AG20443 (cell line): ENCODE data around the gene SLC12A3.

Source experiments
- DNase-seq: peaks from one replicate; pipeline ENCODE4 v3.0.0; 2012; ENCODE audit warnings: low spot score, mixed read lengths

Gene SLC12A3

DNA sequence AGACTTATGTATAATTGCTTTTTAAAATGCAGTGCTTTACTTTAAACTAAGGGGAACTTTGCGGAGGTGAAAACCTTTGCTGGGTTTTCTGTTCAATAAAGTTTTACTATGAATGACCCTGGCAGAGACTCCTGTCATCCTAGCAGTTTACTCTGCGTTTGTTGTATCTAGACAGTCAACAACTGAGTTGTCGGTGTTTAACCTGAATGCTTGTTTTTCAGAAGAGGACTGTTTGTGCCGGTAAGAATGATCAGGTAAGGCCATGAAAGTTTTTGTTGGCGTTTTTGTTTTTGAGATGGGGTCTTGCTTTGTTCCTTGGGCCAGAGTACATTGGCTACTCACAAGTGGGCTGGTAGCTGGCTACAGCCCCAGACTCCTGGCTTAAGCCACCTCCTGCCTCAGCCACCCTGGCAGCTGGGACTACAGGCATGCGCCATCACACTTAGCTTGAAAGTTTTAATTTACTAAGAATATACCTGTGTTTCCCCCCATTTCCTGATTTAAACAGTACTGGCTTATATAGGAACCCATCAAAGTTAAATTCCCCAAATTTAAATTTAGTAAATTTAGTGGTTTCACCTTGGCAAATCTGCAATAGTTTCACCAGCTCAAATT is 78.9 kb downstream of the SLC12A3 start:
- no peak for DNase-seq

DNA sequence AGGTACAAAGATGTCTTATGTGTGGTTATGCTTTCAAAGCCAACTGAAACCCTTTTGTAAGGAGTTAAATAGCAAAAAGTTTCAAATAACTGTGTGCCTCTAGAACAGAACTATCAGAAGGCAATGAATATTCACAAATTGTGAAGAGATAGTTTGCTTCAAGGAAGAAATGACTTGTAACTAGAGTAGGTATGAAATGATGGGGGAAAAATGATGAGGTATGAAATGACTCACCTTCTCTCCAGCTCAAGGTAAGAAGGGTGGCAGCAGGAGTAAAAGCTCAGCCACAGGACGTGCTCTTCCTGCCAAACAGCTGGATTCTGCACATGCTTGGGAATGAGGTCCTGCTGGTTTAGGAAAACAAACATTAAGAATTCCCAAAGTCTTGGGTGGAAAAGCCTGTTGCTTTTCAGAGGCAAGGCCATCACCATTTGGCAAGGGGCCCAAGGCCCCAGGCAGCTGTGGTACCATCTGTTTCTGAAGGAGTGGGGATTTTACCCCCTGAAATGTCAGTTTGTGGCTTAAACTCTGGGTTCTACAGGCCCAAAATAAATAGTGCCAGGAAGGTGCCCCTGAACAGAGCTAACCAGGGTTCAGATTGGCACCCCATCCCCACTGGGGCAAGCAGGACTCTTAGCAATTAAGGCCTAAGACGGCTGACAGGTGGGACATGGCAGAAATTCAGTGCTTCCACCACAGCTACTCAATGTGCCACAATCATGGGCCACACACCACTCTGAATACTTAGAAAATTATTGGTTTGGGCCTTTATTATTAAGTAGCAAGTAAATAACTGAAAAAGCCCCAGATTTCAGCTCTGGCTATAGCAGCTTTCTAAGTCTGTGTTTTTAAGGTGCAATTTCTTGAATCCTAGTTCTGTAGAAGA is 80.2 kb downstream of the SLC12A3 start:
- no peak for DNase-seq

DNA sequence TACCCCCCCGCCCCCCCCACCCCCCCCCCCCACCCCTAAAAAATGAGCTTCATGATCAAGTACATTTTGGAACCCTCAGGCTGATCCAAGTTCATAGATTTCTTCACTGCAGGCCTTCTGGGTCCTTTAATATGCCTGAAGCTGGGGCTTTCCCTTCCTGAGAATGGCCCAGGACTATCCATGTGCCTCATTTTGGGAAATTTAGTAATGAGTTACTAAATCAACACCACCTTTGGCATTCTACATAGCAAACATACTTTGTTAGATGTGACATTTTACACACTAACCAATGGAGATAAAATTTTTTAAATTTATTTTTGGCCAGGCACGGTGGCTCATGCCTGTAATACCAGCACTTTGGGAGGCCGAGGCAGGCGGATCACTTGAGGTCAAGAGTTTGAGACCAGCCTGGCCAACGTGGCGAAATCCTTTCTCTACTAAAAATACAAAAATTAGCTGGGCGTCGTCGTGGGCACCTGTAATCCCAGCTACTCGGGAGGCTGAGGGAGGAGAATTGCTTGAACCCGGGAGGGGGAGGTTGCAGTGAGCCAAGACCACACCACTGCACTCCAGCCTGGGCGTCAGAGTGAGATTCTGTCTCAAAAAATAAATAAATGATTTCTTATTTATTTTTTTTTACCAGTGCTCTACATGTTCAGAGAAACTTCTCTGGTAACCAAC is 81.0 kb downstream of the SLC12A3 start:
- DNase-seq, result no peak

DNA sequence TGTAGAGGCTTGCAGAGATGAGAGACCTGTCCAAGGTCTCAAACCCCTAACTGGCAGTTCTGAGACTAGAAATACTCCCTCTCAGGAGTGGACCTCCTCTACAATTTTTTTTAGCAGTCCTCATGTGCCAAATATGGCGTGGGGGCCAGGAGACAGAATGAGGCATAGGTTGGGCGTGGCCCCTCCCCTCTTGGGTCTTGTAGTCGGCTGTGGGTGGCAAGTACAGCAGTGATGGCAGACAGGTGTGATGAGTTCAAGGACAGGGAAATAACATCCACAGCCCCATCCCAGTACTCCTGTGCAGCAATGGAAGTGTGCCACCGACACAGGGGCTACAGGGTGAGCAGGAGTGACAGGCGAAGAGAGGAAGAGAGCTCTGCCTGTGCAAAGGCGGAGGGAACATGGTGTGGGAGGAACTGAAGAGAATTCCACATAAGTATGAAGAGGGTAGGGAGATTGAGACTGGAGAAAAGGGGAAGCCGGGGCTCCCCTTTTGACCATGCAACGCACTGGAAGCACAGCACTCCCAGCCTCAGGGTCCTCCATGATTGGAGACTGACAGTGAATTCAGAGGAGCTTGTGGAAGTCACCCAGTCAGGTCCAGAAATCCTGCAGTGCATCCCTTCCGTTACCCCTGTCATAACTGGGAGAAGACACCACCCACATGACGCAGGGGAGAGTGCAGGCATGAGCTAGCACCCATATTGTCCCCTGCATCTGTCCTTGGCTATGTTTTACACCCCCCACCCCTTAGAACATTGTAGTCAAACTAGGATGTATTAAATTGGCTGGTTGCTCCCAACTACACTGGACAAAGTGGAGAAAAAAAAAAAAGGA is 82.0 kb downstream of the SLC12A3 start:
- no peak for DNase-seq

DNA sequence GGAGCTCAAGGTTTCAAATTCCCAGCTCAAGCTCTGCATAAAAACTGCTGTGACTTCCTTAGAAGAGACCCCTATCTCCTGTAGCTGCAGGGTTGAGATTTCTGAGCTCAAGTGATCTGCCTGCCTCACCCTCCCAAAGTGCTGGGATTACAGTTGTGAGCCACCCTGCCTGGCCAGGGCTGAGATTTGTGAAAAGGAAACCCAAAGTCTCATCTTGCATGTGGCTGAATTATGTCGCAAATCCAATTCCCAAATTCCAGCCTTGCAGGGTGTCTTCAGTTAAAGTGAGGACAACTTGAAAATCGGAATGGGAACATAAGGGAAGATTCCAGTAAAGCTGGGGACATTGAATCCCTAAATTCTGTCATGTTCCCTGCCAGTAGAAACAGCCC is 82.6 kb downstream of the SLC12A3 start:
- no peak for DNase-seq

DNA sequence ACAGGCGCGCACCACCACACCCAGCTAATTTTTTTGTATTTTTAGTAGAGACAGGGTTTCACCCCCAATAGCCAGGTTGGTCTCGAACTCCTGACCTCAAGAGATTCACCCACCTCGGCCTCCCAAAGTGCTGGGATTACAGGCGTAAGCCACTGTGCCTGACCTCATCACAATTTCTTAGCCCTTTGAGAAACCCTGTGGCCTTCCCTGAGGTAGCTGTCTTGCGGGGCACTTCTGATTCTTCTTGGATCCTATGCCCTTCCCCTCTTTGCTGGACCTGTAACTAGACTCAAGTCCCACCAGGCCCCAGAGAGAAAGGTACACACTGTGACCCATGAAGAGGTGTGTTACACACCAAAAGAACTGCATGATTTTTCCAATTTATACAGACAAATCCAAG is 83.2 kb downstream of the SLC12A3 start:
- DNase-seq, result no peak

DNA sequence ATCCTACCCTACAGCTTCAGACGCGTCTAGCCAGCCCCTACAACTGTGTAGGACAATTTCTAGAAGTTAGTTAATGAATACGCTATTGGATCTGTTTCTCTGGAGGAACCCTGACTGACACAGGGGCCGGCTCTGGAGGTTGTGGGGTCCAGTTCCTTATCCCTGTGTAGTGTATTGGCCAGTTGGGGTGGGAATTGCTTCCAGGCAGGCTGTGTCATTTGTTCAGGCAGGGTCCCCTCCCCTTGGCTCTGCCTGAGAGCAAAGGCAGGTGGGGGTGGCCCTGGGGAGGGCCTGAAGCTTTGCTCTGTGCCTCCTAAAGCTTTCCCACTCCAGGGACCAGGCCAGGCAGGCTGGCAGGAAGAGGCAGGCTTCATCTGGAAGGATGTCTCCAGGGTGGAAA is 85.0 kb downstream of the SLC12A3 start:
- DNase-seq, result no peak

DNA sequence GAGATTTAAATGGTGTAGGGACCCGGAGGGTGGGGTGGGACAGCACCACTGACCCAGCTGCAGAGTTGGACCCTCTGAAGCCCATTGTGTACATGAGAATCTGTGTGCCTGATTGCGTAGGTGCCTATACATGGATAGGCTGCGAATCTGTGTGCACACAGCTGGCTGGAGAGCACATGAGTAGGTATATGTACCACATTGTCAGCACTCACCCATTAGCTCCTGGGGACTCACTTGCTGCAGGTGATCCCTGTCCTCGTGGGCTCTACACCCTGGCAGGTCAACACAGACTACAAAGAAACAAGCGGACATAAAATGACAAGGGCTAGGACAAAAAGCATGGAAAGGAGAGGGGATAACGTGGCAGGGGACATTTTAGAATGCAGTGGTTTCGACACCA is 85.4 kb downstream of the SLC12A3 start:
- no peak for DNase-seq

DNA sequence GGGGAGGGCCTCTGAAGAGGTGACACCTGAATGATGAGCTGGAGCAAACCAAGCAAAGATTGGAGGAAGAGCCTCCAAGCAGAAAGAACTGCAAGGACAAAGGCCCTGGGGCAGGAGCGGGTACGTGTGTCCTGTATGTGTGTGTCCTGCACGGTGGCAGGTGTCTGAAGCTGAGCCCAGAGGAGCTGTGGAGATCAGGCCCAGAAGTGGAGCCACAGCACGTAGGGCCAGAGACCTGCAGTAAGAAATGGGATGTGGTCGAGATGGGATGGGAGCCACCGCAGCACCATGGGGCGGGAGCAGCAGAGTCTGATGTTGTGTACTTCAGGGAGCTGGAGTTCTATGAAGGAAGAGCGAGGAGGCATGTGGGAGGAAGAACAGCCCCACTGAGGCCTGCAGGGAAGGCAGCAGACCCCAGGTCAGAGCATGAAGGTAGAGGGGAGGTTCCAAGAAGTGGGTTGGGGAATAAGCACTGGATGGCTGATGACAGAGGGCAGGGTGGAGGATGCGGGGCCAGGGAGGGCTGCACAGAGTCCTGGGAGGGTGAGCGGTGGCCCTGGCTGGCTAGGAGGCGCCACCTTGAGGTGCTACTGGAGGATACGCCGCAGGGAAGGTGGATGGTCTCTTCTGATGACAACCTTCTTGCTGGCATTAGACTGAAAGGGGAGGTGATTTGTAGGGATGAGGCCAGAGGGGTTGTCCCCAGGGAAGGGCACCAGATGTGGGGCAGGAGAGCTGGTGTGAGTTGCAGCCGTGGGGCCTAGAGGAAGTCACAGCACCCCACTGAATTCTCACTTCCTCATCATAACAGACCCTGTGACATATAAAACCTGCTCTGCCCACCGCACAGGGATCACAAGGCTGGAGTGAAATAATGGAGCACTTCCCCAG is 86.1 kb downstream of the SLC12A3 start:
- DNase-seq, result peak; percentile 88

DNA sequence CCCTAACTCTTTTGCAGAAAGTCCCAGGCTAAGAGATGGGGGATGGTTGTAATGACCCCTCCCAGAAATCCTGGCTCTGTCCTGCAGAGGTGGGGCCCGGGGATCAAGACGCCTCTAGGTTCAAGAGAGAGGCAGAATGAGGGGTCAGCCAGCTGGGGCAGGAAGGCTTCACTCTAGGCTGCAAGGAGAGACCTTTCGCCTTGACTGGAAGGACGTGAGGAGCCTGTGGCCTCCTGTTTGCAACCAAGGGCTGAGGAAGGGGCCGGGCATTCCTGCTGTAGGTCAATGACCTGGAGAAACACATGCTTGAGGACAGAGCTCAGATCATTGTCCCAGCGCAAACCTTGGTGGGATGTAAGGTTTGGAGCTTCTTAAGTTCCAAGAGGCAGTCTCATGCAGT is 88.0 kb downstream of the SLC12A3 start:
- no peak for DNase-seq

DNA sequence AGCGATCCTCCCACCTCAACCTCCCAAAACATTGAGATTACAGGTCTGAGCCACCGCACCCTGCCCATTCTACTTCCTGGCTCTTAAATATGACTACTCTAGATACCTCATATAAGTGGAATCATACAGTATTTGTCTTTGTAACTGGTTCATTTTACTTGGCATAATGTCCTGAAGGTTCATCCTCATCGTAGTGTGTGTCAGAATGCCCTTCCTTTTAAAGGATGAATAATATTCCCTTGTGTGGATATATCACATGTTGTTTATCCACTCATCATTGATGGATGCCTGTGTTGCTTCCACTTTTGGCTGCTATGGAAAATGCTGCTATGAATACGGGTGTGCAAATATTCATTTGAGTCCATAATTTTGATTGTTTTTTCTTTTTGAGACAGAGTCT is 91.1 kb downstream of the SLC12A3 start:
- no peak for DNase-seq

DNA sequence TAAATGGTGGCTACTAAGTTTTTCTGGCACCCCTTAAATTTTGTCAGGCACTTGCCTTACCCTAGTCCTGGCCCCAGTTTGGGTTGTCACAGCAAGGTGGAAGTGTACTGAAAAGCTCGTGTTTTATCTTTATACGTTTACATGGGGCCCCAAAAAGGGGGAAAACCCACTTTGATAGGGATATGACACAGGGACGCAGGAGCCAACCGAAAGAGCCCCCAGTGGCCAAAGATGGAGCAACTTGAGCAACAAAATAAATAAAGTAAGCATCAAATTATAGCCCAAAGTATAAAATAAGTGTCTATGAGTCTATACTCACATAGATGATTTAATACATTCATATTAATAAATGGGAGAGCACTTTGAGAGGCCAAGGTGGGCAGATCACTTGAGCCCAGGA is 91.7 kb downstream of the SLC12A3 start:
- no peak for DNase-seq

DNA sequence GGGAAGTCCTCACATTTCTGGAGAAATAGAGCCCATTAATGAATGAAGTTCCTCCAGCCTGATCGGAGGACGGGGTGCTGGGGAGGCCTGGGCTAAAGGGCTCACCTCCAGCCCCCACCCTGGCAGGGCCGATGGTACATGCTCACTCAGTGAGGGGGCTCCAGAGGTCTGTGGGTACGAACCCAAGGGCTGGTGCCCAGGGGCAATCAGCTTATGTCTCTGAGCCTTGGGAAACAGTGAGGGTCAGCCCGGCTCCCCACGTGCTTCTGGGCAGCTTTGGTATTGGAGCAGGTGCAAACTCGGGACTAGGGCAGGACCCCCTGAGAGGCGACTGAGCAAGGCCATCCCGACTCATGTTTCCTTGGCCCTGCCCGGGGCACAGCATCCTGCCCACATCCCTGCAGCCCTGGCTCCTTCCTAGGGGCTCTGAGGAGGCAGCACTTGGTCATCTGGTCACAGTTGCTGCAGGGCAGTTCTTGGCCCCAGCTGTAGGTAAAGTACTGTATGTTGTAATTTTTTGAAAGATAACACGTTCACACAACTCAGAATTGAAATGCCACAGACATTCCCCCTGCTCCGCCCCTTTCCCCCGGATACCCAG is 95.8 kb downstream of the SLC12A3 start:
- no peak for DNase-seq

DNA sequence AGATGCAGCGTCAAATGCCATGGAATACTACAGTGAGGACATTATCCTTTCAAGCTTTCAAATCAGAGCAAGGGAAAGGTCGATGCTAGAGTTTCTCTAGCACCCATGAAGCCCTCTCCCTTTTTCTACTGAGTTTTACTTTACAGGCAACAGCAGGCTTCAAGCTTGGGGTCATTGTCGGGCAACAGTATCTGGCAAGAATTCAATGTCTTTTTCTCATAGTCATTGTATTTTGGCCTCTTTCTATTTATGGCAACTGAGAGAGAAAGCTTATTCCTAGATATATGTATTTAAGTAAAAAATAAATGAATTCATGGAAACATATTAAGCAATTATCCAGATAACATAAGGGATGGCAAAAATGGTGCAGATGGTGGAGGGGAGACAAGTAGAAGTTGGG is 96.4 kb downstream of the SLC12A3 start:
- DNase-seq, result no peak

DNA sequence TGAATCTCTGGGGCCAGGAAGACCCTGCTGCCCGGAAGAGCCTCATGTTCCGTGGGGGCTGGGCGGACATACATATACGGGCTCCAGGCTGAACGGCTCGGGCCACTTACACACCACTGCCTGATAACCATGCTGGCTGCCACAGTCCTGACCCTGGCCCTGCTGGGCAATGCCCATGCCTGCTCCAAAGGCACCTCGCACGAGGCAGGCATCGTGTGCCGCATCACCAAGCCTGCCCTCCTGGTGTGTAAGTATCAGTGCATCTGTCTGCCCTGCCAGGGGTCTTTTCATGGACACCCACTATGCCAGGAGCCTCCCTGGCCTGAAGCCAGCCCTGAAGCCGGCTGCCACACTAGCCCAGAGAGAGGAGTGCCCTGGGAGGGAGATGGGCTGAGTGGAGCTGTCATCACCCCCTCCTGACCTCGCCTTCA is 96.9 kb downstream of the SLC12A3 start, which contains the start of gene CETP:
Gene CETP (plus strand): TSS at position 100 of the 431 bp plus-strand sequence. CDS start 30 bp downstream, at position 130.
- no peak for DNase-seq

DNA sequence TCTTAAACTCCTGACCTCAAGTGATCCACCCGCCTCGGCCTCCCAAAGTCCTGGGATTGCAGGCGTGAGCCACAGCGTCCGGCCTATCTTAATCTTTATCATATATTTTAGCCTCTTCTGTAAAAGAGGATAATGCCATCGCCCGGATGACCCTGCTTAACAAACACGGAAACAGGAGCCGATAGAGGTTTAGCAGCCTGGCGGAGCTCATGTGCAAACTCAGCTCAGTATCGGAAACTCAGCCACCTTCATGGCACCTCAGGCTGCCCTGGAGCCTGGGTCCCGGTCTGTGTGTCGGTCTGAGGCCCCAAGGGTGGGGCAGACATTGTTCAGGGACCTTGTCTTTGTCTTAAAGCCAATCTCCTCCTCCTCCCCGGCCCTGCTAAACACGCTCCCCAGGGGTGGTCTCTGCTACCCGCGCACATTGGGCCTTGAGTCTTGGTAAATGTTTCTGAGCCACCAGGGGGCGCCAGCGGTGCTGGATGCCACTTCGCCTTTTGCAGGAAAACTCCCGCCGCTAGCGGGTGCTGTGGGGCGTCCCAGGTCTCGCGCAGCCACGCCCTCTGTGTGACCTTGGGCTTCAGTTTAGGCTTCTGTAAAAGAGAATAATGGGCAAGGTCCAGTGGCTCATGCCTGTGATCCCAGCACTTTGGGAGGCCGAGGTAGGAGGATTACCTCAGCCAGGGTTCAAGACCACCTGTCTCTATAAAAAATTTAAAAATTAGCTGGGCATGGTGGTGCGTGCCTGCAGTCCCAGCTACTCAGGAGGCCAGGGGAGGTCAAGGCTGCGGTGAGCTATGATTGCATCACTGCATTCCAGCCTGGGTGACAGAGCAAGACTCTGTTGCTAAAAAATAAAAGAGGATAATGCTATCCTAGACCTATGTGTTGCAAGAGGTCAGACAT is 99.5 kb downstream of the SLC12A3 start:
- peak; percentile 61 for DNase-seq
